NCI-H2196 treated with DMSO at 0.1 percent for 48 hours (cell line): ENCODE measurements around the gene CLEC16A.

Experiments used
- DNase-seq: peaks from one replicate; lab custom pipeline; 2025; ENCODE audit not compliant: unreplicated experiment; lab: John Stamatoyannopoulos, UW

Gene CLEC16A

DNA sequence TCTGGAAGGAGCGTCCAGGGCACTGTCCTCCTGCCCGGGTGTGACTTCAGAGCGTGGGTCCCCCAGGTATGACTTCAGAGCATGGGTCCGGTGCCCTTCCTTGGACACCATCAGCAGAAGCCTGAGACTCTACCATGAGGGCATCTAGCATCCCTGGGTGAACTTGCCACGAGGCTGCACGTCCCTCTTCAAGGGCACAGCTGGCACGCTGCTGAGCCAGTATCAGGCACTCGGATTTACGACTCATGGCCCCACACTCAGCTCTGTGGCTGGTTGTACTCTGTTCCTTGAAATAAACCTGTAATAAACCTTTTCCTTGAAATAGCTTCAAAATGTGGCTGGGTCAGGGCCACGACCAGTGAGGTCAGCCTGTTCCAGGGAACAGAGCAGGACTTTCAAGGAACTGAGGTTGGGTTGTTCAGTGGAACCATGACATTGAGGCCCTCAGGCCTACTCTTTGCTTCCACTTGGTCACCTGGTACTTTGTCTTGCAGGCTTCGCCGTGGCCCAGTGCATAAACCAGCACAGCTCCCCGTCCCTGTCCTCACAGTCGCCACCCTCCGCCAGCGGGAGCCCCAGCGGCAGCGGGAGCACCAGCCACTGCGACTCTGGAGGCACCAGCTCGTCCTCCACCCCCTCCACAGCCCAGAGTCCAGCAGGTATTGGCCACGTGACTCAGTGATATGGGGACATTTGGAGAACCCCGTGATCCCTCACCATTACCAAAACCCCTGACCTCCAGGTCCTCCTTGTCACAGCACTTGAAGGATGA lies 221.7 kb downstream of the CLEC16A start:
- DNase-seq, result no peak

DNA sequence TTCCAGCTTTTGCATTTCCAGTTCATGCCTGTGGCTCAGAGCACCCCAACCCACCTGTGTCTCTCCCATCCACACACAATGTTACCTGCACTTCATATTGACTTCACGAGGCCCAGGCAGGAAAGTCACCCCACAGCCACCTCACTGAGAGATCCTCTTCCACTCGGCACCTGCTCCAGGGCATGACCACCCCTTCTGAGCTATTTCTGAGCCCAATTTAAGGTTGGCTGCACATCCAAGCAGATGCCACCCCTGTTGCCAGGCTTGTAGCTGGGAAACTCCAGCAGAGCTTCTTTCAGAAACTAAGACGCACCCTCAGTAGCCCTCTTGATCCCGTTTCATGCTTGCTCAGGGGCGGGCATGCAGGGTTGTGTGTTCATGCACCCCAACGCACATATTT lies 223.2 kb downstream of the CLEC16A start:
- DNase-seq, result no peak

DNA sequence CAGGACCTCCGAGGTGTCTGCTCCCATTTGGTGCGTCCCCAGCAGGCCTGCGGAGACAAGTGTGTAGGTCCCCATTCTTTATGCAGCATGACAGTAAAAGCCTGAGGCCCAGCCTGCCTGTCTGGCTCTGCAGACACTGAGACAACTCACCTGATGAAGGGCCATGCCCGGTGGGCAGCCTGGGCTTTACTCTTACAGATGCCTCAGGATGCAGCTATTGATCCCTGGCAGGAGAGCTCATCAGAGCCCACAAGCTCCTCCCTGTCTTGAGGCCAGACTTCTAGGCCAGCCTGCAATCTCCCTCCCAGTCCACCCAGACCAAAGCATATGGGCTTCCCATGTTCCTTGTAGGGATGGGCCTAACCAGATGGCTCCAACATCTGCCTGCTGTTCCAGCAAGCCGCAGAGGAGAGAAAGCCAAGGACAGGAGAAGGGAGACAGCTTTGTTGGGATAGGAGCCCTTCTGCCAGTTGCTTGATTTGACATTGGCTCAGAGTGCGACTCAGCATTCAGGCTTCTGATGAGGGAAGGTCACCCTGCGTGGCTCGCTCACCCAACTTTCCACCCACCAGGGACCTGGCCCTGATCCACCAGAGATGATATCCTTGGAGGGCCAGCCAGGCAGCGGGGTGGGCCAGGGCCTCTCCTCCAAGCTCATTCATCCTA lies 224.2 kb downstream of the CLEC16A start:
- no peak for DNase-seq

DNA sequence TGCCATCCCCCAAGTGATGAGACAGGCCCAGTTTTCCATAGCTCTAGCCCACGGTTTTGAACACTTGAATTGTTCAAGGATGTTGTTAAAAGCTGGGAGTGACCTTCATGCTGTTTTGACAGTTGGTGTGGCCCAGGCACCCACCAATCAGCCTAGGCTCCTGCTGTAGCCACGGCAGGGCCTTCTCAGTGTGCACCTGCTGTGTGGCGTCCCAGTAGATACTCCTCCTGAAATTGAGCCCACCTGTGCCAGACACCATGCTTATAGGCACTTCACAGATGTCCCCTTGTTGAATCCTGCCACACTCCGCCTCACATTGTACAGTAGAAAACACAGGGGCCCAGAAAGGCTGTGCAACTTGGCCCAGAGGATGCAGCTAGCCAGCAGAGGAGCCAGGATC lies 225.3 kb downstream of the CLEC16A start:
- DNase-seq, result no peak

DNA sequence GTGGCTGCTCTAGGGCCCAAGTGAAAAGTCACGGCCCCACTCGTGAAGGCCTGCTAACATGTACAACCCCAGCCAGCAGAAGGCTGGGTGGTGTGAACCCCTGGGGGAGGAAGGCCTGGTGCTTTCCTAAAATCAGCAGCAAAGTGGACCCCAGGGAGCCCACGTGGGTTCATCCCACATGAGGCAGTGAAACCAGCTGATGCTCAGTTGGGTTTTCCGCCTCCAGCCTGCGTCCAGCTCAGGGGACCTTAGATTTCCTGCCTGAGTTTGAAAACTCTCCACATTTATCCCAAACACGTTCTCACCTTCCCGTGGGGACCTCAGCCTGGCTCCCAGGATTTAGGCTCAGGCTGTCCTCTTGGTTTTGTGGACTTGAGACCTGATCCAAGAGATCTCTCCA lies 225.8 kb downstream of the CLEC16A start:
- DNase-seq, result no peak

DNA sequence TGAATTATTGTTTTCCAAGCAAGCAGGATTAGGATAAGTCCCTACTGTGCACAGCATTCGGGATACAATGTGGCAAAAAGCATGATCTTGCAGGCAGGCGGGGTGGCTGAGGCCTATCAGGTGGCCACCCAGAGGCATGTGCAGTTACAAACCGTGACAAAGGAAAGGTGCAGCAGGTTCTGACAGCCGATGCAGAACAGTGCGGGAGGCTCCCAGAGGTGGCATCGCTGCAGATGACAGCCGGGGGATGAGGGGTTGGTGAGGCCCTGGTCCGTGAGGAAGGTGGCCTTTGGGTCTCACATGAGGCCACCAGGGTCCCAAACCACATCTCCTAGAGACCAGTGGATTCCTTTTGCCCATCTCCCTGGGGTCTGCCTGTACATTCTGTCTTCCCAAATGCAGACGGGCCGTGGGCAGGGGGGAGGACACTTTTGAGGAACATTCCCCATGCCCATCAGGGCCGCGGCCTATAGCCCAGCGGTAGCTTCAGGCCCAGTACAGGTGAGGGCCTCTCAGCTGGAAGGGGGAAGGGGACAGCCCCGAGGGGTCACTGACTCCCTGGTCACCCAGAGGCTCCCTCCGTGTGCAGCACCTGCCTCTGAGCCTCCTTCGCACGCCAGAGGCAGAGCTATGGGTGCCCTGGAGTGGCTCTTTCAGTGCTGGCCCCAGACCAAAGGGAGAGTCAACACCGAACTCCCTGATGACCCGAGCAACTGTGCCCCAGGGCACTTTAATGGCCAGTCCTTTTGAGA lies 226.5 kb downstream of the CLEC16A start:
- DNase-seq, result no peak

DNA sequence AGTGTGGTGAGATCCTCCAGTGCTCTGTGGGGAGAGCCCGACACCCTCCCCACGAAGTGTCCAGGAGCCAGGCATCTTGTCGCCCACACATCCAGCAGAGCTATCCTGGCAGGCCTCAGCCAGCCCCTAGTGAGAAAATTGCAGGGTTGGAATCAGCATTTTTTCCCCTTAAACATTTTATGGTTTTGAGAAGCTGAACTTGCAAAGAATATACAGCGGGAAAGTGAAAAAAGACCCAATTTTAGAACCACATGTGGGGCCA lies 227.0 kb downstream of the CLEC16A start:
- no peak for DNase-seq

DNA sequence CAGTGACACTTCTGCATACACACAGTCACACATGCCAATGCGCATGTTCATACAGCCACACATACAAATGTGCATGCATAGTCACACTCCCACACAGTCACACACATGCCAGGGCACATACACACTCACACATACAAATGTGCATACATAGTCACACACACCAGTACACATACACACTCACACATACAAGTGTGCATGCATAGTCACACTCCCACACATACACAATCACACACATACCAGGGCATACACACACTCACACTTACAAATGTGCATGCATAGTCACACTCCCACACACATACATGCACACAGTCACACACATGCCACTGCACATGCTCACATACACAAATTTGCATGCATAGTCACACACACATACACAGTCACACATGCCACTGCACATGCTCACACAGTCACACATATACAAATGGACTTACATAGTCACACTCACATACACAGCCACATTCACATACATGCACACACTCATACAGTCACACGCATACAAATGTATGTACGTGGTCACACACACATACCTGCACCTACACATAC lies 227.5 kb downstream of the CLEC16A start:
- DNase-seq, result no peak

DNA sequence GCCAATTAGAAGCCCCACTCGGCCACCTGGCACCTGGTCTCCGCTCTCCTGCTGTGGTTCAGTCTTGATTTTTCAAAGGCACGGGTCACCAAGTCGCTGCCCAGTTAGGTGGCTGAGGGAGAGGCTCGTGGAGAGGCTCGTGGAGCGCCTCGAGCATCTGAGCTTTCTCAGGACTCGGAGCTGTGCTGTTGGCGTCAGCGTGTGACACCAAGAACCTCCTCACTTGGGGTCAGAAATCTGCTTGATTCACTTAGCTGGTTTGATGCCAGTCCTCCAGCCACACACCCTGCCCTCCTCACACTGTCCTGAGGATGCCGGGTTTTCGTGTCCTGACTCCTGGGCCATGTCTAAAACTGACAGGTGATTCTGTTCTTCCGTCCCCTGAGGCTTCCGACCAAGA lies 229.1 kb downstream of the CLEC16A start:
- no peak for DNase-seq

DNA sequence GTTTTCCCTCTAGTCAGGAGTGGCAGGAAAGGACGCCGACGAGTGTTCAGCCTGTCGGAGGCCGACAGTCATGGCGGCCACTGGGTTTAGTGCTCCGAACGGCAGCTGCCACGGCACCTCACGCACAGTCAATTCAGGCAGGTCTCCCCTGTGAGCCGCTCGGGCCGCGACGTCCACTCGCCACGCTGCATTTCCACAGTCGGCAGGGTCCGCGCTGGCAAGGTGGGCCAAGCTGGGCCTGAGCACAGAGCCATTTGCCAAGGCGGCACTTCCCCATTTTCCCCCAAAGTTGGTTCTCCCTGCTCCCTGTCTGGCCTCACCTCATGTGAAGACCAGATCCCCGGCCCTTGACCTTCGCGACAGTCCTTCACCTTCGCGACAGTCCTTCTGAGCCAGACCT lies 229.8 kb downstream of the CLEC16A start:
- DNase-seq, result no peak

DNA sequence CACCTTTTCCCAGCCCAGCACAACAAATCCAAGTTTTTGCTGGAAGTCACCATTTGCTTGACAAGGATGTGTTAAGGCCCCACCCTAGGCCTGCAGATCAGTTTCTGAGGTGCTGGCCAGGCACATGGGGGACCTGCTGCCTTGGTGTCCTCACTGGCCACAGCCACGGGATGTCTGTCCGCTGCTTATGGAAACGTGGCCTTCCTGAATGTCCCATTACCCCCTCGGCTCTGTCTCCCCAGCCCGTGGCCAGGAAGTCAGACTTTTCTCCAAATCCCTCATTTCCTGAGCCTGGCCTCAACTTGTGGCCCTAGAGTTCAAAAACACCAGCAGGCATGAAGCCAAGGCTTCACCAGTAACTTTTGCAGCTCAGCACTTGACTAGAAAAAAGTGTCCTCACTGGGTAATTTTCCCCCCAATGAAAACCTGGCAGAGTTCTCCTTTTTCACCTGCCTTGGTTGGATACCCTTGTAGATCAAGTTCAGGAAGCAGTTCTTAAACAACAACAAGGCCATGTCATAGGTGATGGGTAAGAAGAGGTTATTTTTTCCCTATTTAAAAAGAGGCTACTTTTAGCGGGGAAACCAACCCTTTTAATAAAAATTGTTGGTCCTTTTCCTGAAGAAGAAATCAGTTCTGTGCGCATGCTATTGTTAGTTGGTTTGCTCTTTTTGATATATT lies 230.9 kb downstream of the CLEC16A start:
- DNase-seq, result no peak

DNA sequence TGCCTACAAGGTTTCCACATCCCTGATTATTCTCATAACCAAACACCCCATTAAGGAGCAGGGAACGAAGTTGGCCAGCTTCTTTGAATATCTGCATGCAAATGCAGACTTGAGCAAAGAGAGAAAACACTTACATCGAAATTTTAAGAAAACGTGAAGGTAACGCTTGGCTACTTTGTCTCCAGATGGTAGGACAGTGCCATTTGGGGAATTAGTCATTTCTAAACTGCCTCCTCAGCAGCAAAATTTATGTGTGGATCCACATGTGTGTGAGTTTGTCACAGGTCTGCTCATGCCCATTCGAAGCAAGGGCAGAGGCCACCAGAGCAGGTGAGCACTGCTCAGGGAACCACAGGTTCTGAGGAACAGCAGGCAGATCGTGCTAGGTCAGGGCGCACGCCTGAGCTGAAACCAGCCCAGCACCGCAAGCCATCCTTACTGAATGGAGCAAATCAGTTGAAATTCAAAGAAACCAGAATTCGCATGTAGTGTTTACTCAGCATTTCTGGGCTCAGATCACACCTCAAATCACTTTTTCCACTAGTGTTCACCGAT lies 231.5 kb downstream of the CLEC16A start:
- DNase-seq, result no peak

DNA sequence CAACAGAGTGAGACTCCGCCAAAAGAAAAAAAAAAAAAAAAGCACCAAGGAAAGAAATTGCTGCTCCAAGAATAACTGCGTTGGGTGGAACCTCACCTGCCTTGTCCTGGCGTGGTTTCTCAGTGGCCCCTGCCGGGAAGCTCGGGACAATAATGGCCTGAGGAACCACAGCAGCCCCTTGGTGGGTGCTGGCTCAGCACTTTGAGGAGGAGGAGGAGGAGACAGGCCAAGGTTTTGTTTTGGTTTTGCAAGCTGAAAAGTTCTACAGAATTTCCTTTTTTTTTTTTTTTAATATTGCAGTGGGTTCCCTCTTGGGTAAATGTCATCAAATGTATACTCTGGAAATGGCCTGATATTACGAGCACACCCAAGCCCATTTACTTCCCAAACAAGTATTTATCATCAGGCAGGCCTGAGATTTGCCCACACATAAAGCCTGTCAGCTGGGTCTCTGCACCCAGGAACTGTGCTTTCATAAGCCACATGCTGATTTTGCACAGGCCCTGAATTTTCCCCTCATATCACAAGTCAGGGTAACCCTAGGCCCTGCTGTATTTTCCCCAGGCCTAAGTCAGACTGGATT lies 233.3 kb downstream of the CLEC16A start:
- no peak for DNase-seq

DNA sequence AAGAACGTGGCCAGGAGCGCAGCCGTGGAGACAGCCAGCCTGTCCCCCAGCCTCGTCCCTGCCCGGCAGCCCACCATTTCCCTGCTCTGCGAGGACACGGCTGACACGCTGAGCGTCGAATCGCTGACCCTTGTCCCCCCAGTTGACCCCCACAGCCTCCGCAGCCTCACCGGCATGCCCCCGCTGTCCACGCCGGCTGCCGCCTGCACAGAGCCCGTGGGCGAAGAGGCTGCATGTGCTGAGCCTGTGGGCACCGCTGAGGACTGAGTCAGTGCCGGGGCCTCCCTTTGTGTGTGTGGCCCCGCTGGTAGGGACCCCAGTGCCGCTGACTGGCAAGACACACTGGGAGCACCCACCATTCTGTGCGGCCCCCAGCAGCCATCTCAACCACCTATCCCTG lies 234.1 kb downstream of the CLEC16A start:
- DNase-seq, result no peak

DNA sequence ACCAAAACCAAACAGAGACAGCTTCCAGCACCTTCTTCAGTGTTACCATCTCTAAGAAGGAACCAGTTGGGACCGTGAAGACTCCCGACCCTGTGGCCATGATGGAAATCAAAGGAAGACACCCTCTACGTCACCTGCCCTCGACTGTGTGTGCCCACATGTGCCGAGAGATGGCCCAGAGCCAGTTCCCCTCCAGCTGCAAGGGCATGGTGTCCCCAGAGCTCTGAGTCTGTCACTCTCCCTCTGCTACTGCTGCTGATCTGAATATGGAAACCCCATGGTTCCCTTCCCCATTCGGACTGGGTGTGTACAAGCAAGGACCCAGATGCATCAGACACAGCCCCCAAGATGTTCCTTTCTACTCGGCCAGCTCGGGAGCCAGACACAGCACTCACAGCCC lies 235.2 kb downstream of the CLEC16A start:
- no peak for DNase-seq

DNA sequence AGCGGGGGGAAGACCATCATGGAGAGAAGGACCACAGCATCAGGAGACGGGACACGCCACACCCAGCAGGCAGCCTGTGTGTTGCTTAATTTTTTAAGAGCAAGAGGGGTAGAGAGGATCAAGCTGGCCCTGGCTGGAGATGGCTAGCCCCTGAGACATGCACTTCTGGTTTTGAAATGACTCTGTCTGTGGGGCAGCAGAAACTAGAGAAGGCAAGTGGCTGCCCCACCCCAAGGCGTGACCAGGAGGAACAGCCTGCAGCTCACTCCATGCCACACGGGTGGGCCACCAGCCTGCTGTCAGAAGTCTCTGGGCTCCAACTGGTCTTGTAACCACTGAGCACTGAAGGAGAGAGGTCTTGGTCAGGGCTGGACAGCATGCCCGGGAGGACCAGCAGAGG lies 236.1 kb downstream of the CLEC16A start:
- no peak for DNase-seq

DNA sequence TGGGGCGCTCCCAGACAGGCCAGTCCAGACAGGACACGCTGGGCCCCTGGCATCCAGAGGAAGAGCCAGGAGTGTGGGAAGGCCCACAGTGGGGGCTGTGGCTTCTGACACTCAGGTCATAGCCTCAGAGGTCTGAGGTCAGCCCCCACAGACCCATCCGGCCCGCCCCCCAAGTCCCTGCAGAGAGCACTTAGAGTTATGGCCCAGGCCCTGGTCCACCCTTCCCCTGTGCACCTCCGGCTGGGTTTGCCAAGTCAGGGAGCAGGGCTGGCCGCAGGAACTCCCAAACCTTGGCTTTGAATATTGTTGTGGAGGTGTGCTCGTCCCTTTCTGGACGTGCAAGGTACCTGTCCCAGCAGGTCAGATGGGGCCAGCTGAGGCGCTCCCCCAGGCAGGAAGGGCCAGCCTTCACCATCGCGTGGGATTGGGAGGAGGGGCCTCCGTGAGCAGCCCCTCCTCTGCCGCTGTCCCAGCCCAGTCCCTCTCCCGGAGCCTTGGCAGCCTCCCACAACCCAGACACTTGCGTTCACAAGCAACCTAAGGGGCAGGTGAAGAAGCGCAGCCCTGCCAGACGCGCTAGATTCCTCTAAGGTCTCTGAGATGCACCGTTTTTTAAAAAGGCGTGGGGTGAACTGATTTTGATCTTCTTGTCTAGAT lies 237.0 kb downstream of the CLEC16A start:
- DNase-seq, result no peak

DNA sequence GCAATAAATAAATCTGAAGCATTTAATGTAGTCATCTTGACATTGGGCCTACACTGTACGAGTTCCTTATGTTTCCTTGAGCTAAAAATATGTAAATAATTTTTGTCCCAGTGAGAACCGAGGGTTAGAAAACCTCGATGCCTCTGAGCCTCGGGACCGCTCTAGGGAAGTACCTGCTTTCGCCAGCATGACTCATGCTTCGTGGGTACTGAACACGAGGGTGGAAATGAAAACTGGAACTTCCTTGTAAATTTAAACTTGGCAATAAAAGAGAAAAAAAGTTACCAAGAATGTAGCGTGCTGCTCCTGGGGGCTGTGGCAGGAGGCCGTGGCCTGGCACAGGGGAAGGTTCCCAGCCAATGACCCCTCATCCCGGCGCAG lies 237.5 kb downstream of the CLEC16A start:
- no peak for DNase-seq

DNA sequence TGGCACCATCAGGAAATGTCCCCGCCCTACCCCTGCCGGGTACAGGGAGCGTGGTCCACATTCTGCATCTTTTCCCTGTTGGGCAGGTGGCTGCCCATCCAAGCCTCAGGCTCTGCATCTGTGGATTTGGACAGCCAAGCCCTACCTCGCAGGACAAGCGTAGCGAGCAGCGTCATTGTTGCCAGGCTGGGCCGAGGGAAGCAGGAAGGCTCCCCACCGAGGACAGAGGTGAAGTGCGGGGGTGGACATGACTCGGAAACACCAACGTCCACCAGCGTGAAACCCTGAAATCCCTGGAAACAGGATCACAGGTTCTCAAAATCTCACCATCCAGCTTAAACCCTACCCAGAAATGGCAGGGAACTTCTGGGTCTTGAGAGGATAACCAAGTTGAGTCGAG lies 238.0 kb downstream of the CLEC16A start:
- no peak for DNase-seq

DNA sequence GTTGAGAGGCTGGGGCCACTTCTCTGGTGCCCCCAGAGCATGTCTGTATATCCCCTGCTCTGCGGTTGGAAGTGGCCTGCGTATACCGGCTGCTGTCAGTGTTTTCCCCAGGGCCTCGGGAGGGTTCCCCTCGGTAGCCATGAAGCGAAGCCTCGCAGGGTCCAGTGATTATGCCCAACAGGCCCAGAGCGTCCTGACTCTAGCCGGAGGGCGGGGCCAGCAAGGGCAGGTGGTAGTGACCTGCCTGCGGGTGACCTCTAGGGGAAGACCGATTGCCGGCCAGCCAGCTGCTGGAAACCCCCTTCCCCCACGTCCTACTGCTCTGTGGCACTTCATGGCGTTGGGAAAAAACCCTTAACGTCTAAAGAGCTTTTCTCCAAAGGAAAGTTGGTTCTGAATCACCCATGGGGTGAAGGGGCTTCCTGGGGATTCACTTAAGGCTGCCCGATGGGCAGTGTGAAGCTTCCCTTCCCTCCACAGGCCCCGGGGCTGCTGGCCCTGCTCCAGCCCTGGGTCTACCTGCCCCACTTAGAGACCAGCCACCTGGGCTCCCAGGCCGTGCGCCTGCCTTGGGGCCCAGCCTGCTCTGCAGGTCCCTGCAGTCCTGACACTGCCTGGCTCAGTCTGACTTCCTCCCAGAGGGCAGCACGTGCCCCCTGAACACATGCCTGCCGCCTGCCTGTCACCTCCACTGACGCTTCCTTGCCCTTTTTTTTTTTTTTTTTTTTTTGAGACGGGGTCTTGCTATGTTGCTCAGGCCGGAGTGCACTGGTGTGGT lies 238.9 kb downstream of the CLEC16A start:
- DNase-seq, result no peak
